HepG2 (cell line): ENCODE data around the gene ZBTB20. TPM values are rescaled to one million over a fixed set of nuclear protein-coding genes. Genes with fewer than 3 reads are reported as not detected.

Source experiments
- ATAC-seq: fragments of 200-7000 bp; cut with Tn5 transposase; 3 replicates; pipeline ENCODE4 v1.9.1; 2020; ENCODE audit warnings: mild to moderate bottlenecking, moderate library complexity
- BruUV-seq: library from RNA; stranded (reverse); fragments of 400-500 nt; replicated peaks from 2 replicates; lab custom pipeline; 2021; lab: Mats Ljungman, UMichigan
- CTCF ChIA-PET: fragments of 300-600 bp; formaldehyde crosslinking; extraction: SDS; loops from one replicate; lab custom pipeline; 2021; ENCODE audit warnings: low total read pairs, inconsistent platforms, low intra/inter-chr PET ratio; lab: Yijun Ruan, JAX
- POLR2A ChIA-PET: fragments of 350-600 bp; sonication (Branson Sonifier 250); formaldehyde crosslinking; loops from one replicate; lab custom pipeline; 2020; ENCODE audit warnings: antibody characterized with exemption, inconsistent platforms; lab: Yijun Ruan, JAX
- DNase-seq: peaks from one replicate; pipeline ENCODE4 v3.0.0-alpha.2; 2015; ENCODE audit warnings: low spot score
- FAIRE-seq: peaks from 3 replicates; lab custom pipeline; 2011; peaks lifted over from hg19 to GRCh38; lab: Jason Lieb, UNC
- H2AFZ ChIP-seq: one replicate; pipeline ENCODE4 v1.6.1; 2011; ENCODE audit warnings: low read length, inconsistent platforms
- H3K27ac ChIP-seq: fragments of 300-600 bp; 3 replicates; pipeline ENCODE4 v1.8.0; 2011; ENCODE audit warnings: mixed run types, mild to moderate bottlenecking, mixed read lengths, low read length, inconsistent platforms; ENCODE audit not compliant: insufficient read depth; ENCODE audit errors: extremely low read length
- H3K27me3 ChIP-seq, 2 experiments: fragments of 200-600 bp in 1 of 2; 2 replicates in 1 of 2; 3 replicates in 1 of 2; pipeline versions ENCODE4 v1.6.0 to v1.8.0; 2011; ENCODE audit warnings: low read length in 2 of 2, mild to moderate bottlenecking in 2 of 2, moderate library complexity in 2 of 2, inconsistent platforms in 1 of 2; ENCODE audit not compliant: insufficient read depth in 2 of 2, control insufficient read depth in 1 of 2
- H3K36me3 ChIP-seq, 2 experiments: fragments of 200-600 bp in 1 of 2; replicated peaks in 1 of 2; 2 replicates in 1 of 2; 3 replicates in 1 of 2; pipeline versions ENCODE4 v1.5.1 to v1.8.0; 2011; ENCODE audit warnings: low read length in 2 of 2, inconsistent platforms in 1 of 2; ENCODE audit not compliant: insufficient read depth in 2 of 2, control insufficient read depth in 1 of 2
- H3K4me1 ChIP-seq: 2 replicates; pipeline ENCODE4 v1.5.1; 2012; ENCODE audit warnings: low read length, inconsistent platforms; ENCODE audit not compliant: insufficient read depth
- H3K4me2 ChIP-seq: 2 replicates; pipeline ENCODE4 v1.6.0; 2011; ENCODE audit warnings: low read depth, low read length, inconsistent platforms
- H3K4me3 ChIP-seq, 3 experiments: fragments of 200-600 bp in 1 of 3; sonication (generic), shearing (Covaris generic) in 1 of 3; replicated peaks in 1 of 3; 2 replicates each; pipeline ENCODE4 v1.5.1; 2011 to 2016; ENCODE audit warnings: low read length in 3 of 3, inconsistent platforms in 2 of 3, low read depth in 2 of 3, mild to moderate bottlenecking in 2 of 3, control low read depth in 1 of 3, mixed read lengths in 1 of 3; ENCODE audit not compliant: insufficient read depth in 1 of 3
- H3K79me2 ChIP-seq: one replicate; pipeline ENCODE4 v1.6.1; 2011; ENCODE audit warnings: low read length, inconsistent platforms; ENCODE audit not compliant: insufficient read depth
- H3K9ac ChIP-seq: 2 replicates; pipeline ENCODE4 v1.6.0; 2011; ENCODE audit warnings: mild to moderate bottlenecking, low read depth, low read length, inconsistent platforms; ENCODE audit not compliant: insufficient read depth
- H3K9me3 ChIP-seq: 2 replicates; pipeline ENCODE4 v1.5.1; 2012; ENCODE audit warnings: mild to moderate bottlenecking, low read length
- H4K20me1 ChIP-seq: 2 replicates; pipeline ENCODE4 v1.6.0; 2011; ENCODE audit warnings: inconsistent platforms, mild to moderate bottlenecking, low read length, moderate library complexity; ENCODE audit not compliant: insufficient read depth
- EZH2 ChIP-seq: conservative IDR thresholded peaks from 2 replicates; pipeline ENCODE4 v1.6.1; 2012; ENCODE audit warnings: mild to moderate bottlenecking, low read depth, low read length, moderate library complexity
- HOXA5 ChIP-seq: sonication (generic); formaldehyde crosslinking; IDR thresholded peaks from 2 replicates; pipeline ENCODE4 v1.4.0; 2020; ENCODE audit warnings: missing genetic modification reagents
- KMT2B ChIP-seq: IDR thresholded peaks from 2 replicates; pipeline ENCODE4 v1.6.1; 2016; ENCODE audit warnings: missing genetic modification reagents, missing compliant biosample characterization
- MED13 ChIP-seq: sonication (generic); formaldehyde crosslinking; IDR thresholded peaks from 2 replicates; pipeline ENCODE4 v1.5.0; 2020; ENCODE audit warnings: missing genetic modification reagents
- MEIS2 ChIP-seq: sonication (generic); formaldehyde crosslinking; IDR thresholded peaks from 2 replicates; pipeline ENCODE4 v1.9.0; 2021; ENCODE audit warnings: mild to moderate bottlenecking, missing genetic modification reagents
- RAD51 ChIP-seq: fragments of 450-650 bp; IDR thresholded peaks from 2 replicates; pipeline ENCODE4 v1.6.1; 2016; ENCODE audit warnings: borderline replicate concordance
- SMYD3 ChIP-seq: sonication (generic); formaldehyde crosslinking; IDR thresholded peaks from 2 replicates; pipeline ENCODE4 v1.8.1; 2023; ENCODE audit warnings: mild to moderate bottlenecking, missing genetic modification reagents
- ZNF326 ChIP-seq: sonication (generic); formaldehyde crosslinking; IDR thresholded peaks from 2 replicates; pipeline ENCODE4 v1.4.0; 2020; ENCODE audit warnings: missing genetic modification reagents, borderline replicate concordance
- ZNF333 ChIP-seq: sonication (generic); formaldehyde crosslinking; IDR thresholded peaks from 2 replicates; pipeline ENCODE4 v1.4.0; 2020; ENCODE audit warnings: mild to moderate bottlenecking, missing genetic modification reagents, borderline replicate concordance
- ZNF598 ChIP-seq: sonication (generic); formaldehyde crosslinking; IDR thresholded peaks from 2 replicates; pipeline ENCODE4 v1.5.1; 2020; ENCODE audit warnings: mild to moderate bottlenecking, missing genetic modification reagents, borderline replicate concordance
- ZNF747 ChIP-seq: sonication (generic); formaldehyde crosslinking; IDR thresholded peaks from 2 replicates; pipeline ENCODE4 v1.8.1; 2023; ENCODE audit warnings: missing genetic modification reagents, mild to moderate bottlenecking, borderline replicate concordance
- WGBS: methylation state at CpG from one replicate; pipeline ENCODE4 v1.1.6; 2017; ENCODE audit warnings: low lambda C conversion rate; 5-methylcytosine and 5-hydroxymethylcytosine counted together
- in situ Hi-C: cut with HindIII; loops from 2 replicates; pipeline ENCODE4 v1.10.0; 2017; ENCODE audit warnings: low pct_unique_long_range_greater_than_20kb; ENCODE audit not compliant: extremely low pct_ligation_motif_present
- intact Hi-C: fragments of 100-400 bp; cut with micrococcal nuclease; formaldehyde crosslinking; loops from one replicate; pipeline ENCODE4 v1.10.0; 2022; ENCODE audit not compliant: unreplicated experiment
- polyA plus RNA-seq, 8 experiments: library from polyadenylated mRNA; depleted of rRNA in 3 of 8; stranded (reverse) in 7 of 8; unstranded in 1 of 8; fragments of >200 nt; fragmentation: Illumina TruSeq in 4 of 8; extraction: Trizol in 4 of 8; gene quantifications; 2 replicates each; pipeline versions ENCODE4 v1.2.1 to v1.2.3, GENCODE V29; 2011 to 2016; ENCODE audit warnings: low read depth in 4 of 8, missing spikeins in 1 of 8, mixed read lengths in 1 of 8; ENCODE audit not compliant: insufficient read depth in 1 of 8
- total RNA-seq, 5 experiments: library from RNA; depleted of rRNA; stranded (reverse); fragments of >200 nt; fragmentation: Illumina TruSeq; extraction: Trizol; gene quantifications; 2 replicates each; pipeline ENCODE4 v1.2.3, GENCODE V29; 2016; ENCODE audit warnings: low read depth in 1 of 5
- TF ChIP-seq, protein P1 (sequence below): sonication (generic); formaldehyde crosslinking; IDR thresholded peaks from 2 replicates; pipeline ENCODE4 v1.5.1; 2020; ENCODE audit warnings: mild to moderate bottlenecking, missing genetic modification reagents, moderate library complexity
- TF ChIP-seq, protein P2 (sequence below), 2 experiments: sonication (generic) in 1 of 2; formaldehyde crosslinking in 1 of 2; IDR thresholded peaks; 2 replicates each; pipeline versions ENCODE4 v1.4.0 to v1.6.1; 2016 to 2020; ENCODE audit warnings: borderline replicate concordance in 1 of 2, low read depth in 1 of 2, mild to moderate bottlenecking in 1 of 2, missing genetic modification reagents in 1 of 2
- TF ChIP-seq, protein P3 (sequence below): sonication (generic); formaldehyde crosslinking; IDR thresholded peaks from 2 replicates; pipeline ENCODE4 v1.4.0; 2020; ENCODE audit warnings: mild to moderate bottlenecking, missing genetic modification reagents
- TF ChIP-seq, protein P4 (sequence below): IDR thresholded peaks from 2 replicates; pipeline ENCODE4 v1.6.1; 2016; ENCODE audit warnings: low read depth

ZBTB20 gene
- total and polyA plus RNA-seq, 2 of the 13 experiments (the other 11 are each of a cell fraction or from before 2014, with no cell fraction given) = 1.9 to 8.8 TPM

DNA sequence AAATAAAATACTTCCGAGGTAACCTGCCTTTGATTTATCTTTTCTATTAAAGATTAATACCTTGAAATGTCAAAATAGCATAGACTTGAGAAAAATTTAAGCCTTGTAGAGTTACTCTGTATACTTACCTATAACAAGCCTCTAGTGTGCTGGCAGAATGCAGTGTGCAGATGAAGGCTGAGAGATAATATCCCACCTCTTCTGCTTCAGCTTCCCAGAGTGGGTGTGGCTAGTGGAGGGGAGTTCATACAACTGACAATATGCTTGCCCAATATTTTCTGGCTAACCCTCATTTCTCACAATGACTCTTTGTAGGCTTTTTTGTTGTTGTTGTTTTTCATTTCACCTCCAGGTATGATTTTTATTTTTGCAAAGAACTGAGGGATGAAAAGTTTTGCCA is 15.7 kb upstream of the ZBTB20 start:
- no peak overlapping the region for H2AFZ ChIP-seq
- ChIA-PET CTCF (no interaction called here), POLR2A (no interaction called here)
- H3K36me3 ChIP-seq = no peaks in the 10 kb centered on the region
- H3K4me3 ChIP-seq = no peak overlapping the region
- H3K9me3 ChIP-seq = no peaks in the 10 kb centered on the region; the same call in 1 of the 2 replicates
- no peaks in the 10 kb centered on the region for H3K79me2 ChIP-seq
- H4K20me1 ChIP-seq = no peaks in the 10 kb centered on the region
- H3K27me3 ChIP-seq = no peaks in the 10 kb centered on the region
- no TSS peak for BruUV-seq
- TF ChIP-seq RAD51 (no peak), SMYD3 (CRISPR knock-in tag) (no peak), ZNF747 (CRISPR knock-in tag) (no peak), MED13 (CRISPR knock-in tag) (no peak), MEIS2 (no peak), ZNF598 (CRISPR knock-in tag) (no peak), EZH2 (no peak), HOXA5 (CRISPR knock-in tag) (no peak), KMT2B (CRISPR knock-in tag) (no peak), ZNF326 (CRISPR knock-in tag) (no peak), ZNF333 (CRISPR knock-in tag) (no peak)
- TF ChIP-seq, protein P1, sequence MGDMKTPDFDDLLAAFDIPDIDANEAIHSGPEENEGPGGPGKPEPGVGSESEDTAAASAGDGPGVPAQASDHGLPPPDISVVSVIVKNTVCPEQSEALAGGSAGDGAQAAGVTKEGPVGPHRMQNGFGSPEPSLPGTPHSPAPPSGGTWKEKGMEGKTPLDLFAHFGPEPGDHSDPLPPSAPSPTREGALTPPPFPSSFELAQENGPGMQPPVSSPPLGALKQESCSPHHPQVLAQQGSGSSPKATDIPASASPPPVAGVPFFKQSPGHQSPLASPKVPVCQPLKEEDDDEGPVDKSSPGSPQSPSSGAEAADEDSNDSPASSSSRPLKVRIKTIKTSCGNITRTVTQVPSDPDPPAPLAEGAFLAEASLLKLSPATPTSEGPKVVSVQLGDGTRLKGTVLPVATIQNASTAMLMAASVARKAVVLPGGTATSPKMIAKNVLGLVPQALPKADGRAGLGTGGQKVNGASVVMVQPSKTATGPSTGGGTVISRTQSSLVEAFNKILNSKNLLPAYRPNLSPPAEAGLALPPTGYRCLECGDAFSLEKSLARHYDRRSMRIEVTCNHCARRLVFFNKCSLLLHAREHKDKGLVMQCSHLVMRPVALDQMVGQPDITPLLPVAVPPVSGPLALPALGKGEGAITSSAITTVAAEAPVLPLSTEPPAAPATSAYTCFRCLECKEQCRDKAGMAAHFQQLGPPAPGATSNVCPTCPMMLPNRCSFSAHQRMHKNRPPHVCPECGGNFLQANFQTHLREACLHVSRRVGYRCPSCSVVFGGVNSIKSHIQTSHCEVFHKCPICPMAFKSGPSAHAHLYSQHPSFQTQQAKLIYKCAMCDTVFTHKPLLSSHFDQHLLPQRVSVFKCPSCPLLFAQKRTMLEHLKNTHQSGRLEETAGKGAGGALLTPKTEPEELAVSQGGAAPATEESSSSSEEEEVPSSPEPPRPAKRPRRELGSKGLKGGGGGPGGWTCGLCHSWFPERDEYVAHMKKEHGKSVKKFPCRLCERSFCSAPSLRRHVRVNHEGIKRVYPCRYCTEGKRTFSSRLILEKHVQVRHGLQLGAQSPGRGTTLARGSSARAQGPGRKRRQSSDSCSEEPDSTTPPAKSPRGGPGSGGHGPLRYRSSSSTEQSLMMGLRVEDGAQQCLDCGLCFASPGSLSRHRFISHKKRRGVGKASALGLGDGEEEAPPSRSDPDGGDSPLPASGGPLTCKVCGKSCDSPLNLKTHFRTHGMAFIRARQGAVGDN = no peak
- TF ChIP-seq, protein P2, sequence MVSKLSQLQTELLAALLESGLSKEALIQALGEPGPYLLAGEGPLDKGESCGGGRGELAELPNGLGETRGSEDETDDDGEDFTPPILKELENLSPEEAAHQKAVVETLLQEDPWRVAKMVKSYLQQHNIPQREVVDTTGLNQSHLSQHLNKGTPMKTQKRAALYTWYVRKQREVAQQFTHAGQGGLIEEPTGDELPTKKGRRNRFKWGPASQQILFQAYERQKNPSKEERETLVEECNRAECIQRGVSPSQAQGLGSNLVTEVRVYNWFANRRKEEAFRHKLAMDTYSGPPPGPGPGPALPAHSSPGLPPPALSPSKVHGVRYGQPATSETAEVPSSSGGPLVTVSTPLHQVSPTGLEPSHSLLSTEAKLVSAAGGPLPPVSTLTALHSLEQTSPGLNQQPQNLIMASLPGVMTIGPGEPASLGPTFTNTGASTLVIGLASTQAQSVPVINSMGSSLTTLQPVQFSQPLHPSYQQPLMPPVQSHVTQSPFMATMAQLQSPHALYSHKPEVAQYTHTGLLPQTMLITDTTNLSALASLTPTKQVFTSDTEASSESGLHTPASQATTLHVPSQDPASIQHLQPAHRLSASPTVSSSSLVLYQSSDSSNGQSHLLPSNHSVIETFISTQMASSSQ (IDR thresholded peaks at IDR 0.05; ENCODE audit: low read depth) = no peak
- TF ChIP-seq, protein P2 (CRISPR knock-in tag; IDR thresholded peaks at IDR 0.05; ENCODE audit: borderline replicate concordance) = no peak
- TF ChIP-seq, protein P3, sequence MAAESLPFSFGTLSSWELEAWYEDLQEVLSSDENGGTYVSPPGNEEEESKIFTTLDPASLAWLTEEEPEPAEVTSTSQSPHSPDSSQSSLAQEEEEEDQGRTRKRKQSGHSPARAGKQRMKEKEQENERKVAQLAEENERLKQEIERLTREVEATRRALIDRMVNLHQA (CRISPR knock-in tag) = no peak
- TF ChIP-seq, protein P4, sequence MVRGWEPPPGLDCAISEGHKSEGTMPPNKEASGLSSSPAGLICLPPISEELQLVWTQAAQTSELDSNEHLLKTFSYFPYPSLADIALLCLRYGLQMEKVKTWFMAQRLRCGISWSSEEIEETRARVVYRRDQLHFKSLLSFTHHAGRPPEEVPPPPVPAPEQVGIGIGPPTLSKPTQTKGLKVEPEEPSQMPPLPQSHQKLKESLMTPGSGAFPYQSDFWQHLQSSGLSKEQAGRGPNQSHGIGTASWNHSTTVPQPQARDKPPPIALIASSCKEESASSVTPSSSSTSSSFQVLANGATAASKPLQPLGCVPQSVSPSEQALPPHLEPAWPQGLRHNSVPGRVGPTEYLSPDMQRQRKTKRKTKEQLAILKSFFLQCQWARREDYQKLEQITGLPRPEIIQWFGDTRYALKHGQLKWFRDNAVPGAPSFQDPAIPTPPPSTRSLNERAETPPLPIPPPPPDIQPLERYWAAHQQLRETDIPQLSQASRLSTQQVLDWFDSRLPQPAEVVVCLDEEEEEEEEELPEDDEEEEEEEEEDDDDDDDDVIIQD (CRISPR knock-in tag) = no peak
- TF ChIP-seq, all 625 proteins: peak for 0
- H3K4me2 ChIP-seq = no peak overlapping the region
- WGBS = 0% methylated on average over 1 of the region's 1 CpG
- no peak for DNase-seq
- H3K9ac ChIP-seq = no peak overlapping the region
- intact Hi-C loops = no loop called here
- H3K27ac ChIP-seq = no peak overlapping the region
- no peak for ATAC-seq
- H3K4me1 ChIP-seq = no peaks in the 10 kb centered on the region
- FAIRE-seq = no peak
- in situ Hi-C loops = no loop called here
